Activated naive CD8-positive, alpha-beta T cell treated with anti-CD3 and anti-CD28 coated beads, Interleukin-2, amount 50 U/mL, for 16 hours (primary cell): ENCODE results near the gene SIGLEC15.
"Not testable (repeated sequence)": the region's sequence is repeated elsewhere in the genome, so short reads cannot be mapped to it uniquely, and the experiment has no call there.

Experiments used
- DNase-seq: peaks from one replicate; pipeline ENCODE4 v3.0.0-alpha.2; 2020; ENCODE audit warnings: low read depth, low spot score

The SIGLEC15 gene, protein sequence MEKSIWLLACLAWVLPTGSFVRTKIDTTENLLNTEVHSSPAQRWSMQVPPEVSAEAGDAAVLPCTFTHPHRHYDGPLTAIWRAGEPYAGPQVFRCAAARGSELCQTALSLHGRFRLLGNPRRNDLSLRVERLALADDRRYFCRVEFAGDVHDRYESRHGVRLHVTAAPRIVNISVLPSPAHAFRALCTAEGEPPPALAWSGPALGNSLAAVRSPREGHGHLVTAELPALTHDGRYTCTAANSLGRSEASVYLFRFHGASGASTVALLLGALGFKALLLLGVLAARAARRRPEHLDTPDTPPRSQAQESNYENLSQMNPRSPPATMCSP

DNA sequence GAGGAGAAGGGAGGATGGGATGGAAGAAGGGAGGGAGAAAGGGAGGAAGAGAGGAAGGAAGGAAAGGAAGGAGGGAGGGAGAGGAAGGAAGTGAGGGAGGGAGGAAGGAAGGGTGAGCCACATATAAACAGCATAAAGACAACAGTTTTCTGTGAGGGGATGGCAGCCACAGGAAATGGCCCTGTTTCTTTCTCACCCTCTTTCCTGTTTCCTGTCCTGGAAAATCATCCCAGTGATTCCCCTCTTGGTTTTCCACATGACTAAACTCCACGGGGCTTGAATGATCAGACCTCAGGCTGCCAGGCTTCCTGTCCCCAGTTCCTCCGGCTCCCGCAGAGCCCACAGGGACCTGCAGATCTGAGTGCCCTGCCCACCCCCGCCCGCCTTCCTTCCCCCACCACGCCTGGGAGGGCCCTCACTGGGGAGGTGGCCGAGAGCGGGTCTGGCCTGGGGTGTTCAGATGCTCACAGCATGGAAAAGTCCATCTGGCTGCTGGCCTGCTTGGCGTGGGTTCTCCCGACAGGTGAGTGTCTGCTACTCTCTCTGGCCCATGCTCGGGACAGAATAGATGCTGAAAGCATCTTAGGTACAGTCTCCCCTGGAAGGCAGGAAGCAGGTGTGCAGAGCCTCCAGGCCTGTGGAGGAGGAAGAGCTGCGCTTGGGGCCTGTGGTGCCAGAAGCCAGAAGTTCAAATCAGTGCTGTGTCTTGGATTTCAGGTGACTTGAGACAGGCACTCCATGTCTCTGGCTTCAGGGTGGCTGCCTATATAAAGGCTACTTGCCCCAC, at the start of gene SIGLEC15:
SIGLEC15 (plus strand) TSS at position 418 of the 787 bp plus-strand sequence; CDS start at position 472, 54 bp downstream.
- DNase-seq, result no peak

DNA sequence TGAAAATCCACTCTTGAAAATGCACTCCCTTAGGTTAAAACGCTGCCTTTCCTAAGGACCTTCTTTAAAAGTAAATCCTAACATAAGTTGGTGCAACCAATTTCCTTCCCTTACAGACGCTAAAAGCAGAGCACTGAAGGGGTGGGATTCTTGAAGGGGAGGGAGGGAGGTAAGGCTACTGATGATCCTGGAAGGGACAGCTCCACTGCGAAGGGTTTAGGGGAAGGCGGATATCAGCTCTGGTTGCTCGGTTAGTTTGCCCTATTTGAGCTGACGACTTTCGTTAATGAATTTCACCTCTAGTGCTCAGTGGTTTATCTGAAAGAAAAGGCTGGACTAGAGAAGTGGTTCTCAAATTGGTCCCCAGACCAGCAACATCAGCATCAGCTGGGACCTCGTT, 49.7 kb upstream of the SIGLEC15 start:
- no peak for DNase-seq

DNA sequence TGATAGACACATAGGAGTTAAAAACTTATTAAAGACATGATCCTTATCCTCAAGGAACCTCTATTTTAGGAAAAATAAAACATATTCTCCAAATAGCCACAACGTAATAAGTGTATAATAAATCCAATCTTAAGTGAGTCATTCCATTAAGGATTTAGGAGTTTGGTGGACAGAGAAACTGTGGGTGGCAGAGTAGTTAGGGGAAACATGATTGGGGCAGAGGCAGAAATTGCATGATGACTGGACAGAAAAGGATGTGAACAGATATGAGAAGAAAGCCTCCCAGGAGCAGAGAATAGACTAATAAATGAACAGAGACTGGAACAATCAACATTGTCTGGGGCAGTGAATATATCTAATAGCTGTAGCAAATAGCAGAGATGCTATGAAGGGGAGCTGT, 48.1 kb upstream of the SIGLEC15 start:
- DNase-seq, result no peak

DNA sequence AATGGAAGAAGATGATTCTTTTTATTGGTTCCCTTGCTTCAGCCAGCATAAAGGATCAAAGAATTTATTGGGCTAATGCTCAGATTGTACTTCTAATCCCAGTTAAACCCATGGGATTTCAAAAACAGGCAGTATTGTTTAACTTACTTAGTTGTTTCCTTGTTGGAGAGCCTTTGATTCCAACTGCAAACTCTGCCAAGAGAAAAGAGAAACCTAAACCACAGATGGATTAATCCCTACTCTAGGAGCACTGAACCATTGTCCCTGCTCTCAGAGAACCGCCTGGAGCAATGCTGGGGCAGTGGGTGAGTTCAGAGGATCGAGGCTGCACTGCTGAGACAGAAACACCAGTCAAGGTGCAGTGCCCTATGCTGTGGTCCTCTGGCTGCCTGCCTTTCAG, 44.9 kb upstream of the SIGLEC15 start:
- DNase-seq, result no peak

DNA sequence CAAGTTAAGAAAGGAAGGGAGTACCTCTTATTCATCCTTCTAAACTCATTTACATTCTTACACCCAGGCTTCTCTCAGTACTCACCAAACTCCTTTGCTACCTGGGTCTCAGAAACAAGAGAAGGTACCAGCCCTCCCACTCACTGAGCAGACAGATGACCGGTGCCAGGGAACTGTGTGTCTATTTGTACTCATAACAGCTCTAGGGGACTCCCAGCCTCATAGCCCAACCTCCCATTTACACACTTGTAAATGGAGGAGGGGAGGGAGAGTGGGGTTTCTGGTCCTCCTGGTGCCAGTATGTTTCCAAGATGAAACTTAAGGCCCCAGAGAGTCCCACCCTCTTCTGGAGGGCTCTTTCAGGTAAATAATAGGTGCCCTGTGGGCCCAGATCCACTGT, 42.8 kb upstream of the SIGLEC15 start:
- DNase-seq, result no peak

DNA sequence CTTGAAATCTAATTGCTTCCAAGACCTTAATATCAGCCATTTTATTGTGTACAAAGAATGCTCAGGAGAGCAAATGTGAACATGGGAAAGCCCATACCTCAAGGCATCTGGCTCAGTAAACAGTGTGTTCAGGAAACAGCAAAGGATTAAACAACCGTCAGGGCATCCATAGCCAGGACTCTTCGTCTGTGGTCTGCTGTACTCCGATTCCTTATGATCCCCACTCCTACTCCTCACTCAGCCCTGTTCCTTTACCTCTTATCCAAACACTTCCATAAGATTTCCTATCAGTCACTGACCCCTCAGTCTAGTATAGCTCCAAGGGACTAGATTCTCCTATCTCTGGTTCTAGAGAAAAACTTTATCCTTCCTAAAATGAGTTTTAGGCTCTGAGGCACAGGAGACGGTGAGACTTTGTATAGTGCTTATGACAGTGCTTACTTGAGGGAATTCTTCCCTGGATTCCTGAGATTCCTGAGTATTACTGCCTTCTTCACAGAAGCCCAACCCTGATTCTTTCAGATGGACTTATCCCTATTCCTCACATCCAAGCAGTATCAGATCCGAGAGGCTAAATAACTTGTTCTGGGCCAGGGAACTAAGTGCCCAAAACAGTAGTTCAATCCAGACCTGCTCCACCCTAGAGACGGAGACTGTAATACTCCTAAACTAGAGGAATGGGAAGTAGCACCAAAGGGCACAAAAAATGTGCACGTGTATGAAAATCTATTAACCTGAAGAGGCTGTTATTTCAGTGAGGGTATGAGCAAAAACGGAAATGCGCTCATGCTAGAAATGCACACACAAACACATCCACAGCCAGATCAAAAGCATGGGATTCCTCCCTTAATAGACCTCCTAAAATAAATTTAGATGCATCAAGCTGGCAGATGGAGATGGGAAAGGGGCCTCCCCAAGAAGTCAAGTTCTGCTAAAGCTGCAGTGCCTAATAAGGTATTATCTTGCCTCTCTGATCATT, 42.1 kb upstream of the SIGLEC15 start:
- DNase-seq, result no peak

DNA sequence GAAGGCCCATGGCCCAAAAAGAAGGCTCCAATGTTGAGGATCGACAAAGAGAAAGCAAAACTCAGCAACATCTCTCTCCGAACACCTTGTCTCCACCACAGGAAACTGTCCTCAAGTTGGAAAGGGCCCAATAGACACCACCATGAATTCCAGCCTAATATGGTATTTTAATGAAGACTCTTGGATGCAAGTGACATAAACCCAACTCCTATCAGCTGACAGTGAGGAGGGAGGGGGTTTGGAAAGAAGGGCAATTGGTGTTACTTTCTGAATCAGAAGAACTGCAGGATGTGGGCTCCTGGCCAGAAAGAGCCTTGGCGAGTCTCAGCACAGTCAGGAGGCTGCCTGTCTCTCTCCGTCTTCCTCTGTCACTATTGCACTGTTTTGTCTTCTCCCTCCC, 40.3 kb upstream of the SIGLEC15 start:
- DNase-seq, result no peak

DNA sequence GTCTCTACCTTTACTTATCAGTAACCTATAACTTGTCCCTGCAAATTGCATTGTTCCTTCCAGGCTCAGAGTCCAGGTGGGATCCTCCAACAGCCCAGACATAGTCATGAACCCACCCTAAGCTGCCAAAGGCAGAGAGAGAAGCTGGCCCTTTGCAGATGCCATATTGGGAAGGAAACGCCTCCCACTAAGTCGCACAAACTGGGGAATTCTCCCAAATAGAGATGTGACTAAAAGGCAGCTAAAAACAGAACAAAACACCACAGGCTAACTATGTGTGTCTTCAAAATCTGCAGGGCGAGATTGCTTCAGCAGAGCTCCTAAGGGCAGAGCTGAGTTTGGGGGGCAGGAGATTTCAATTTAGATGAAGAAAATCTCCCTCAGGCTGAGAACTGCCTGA, 38.5 kb upstream of the SIGLEC15 start:
- no peak for DNase-seq

DNA sequence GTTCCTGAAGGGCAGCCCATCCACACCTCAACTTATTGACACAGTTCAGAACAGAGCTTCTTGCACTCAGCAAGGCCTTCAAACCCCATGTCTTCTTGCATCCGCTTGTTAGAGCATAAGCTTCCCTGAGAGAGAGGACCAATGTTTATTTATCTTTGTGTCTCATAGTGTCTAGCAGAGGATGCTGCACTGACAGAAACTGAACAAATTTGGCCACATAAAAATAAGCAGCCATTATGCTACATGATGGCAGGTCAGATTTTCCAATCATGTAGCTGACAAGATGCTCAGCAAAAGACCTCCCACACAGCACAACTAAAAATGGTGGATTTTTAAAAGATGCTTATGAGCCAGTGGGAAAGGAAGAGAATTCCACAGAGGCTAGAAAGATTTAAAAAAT, 38.1 kb upstream of the SIGLEC15 start:
- no peak for DNase-seq

DNA sequence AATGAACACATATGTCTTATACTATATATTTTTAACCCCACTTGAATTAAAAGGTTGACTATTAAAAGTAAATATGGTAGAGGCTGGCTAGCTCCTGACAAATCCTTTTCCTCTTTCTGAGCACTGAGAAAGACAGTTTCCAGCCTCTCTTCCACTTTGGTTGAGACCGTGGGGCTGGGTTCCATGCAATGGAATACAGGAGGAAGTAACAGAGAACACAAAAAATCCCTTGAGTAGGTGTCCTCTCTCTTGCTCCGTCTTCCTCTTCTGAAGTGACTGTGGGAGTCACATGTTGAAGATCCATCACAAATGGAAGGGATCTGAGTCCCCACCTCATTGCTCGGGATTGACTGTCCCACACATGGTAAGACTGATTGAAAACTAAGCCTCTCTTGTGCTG, 36.6 kb upstream of the SIGLEC15 start:
- no peak for DNase-seq

DNA sequence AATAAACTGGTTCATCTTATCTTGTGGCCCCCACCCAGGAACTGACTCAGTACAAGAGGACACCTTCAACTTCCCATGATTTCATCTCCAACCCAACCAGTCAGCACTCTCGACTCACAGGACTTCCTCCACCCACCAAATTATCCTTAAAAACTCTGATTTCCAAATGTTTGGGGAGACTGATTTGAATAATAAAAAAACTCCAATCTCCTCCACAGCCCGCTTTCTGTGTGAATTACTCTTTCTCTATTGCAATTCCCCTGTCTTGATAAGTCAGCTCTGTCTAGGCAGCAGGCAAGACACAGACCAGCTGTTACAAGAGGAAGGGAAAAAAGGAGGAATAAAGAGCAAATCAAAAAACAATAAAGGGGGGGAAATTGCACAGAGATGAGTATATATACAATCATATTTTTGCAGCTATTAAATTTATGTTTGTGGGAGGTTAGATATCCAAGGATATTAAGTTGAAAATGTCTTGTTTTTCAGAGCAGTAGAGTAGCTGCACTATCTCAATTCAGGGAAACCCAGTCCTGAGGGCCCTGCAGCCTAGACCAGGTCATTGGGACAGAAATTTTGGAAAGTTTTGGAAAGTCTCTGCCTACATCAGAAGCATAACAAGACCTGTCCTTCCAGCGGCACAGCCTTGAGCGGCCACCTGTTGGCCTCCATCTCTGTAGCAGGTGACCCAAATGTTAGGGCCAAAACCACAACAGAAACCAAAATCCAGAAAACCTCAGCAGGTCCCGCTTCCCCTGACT, 32.8 kb upstream of the SIGLEC15 start:
- no peak for DNase-seq

DNA sequence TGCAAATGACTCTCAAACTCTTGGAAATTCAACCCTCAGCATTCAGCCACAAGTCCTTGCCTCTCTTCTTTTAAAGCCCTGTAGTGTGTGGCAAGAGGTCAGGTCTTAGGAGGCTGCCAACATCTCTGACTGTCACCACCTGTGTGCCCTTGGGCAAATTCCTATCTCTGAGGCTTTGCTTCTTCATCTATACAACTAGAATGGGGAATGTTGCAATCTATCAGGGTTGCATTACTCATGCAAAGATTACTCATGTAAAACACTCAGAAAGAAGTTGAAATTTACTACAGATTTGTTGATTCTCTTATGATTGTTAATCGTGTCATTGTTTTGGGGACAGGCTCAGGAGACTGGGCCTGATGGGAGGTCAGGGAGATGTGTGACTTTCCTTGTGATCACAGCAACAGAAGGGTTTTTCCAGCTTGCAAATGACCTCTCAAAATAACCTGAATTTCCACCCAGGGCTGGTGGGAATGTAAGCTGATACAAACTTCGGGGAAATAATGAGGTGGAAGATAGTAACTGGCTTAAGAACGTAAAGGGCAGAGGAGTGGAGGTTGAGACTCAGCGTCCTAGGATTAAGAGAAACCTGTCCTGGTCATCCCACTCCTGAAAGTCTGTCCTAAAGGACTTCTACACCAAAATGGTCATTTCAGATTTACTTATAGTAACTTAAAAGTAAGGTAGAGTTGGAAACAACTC, 32.1 kb upstream of the SIGLEC15 start:
- DNase-seq, result no peak

DNA sequence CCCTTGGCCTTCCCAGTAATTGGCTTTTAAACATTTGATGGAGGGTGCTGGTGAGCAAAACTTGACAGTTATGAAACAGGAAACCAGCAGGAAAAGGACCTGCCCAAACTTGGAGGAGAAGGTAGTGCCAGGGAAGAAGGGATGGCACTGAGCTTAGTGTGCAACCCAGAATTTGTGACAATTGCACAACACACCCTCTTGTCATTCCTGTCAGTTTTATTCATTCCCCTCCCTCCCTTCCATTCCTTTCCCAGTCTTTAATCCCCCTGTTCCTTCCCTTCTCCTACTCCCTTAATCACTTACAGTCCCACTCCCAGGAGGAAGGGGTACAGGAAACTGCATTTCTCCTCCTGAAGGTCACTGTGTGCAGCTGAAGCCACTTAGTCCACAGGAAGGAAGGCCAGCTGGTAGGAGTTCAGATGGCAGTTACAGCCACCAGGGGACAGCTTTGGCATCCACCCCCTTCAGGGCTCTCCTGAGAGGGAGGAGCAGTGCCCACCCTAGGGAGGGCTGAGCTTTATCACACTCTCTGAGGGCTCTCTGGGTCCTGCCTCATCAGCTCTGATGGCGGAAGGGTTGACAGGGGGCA, 24.0 kb upstream of the SIGLEC15 start:
- no peak for DNase-seq

DNA sequence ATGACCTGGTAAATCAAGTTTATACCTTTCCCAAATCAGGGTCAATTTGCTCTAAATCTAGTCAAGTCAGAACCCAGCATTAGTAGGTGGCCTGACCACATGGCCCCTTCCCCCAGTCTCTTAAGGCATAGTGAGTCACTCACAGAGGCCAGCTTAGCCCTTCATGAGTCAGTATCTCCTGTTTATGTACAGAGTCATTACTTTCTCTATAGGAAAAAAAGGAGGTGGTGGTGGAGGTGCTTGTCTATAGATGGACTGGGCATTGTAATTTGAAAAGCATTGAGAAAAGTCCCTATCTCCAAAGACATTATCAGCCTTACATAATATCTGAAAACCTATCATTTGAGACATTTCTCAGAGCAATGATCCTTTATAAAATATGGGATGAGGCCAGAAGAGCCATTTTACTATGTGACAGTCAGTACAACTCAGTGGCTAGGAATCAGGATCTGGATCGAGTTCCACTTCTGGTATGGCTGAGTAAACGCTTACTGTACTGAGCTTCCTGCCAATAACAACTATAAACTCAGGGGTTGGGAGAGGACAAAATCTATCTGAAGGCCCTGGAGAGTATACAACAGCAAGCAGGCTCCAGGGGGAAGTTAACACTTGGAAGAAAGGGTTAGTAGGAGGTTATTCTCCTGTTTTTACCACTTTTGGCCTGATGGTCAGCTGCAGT, 22.5 kb upstream of the SIGLEC15 start:
- DNase-seq, result no peak

DNA sequence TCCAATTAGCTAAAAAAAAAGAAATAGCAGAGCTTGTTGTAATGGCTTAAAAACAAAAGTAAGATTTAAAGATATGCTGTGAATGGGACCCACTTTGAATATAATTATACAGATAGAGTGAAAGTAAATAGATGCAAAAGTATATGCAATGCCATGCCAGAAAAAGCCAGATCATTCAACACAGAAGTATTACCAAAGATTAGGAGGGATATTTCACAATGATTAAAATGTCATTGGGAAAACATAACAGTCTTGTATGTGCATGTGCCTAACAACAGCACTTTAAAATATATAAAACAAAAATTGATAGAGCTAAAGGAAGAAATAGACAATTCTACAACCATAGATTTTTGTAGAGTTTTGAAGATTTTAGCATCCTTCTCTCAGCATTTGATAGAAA, 19.9 kb upstream of the SIGLEC15 start:
- no peak for DNase-seq

DNA sequence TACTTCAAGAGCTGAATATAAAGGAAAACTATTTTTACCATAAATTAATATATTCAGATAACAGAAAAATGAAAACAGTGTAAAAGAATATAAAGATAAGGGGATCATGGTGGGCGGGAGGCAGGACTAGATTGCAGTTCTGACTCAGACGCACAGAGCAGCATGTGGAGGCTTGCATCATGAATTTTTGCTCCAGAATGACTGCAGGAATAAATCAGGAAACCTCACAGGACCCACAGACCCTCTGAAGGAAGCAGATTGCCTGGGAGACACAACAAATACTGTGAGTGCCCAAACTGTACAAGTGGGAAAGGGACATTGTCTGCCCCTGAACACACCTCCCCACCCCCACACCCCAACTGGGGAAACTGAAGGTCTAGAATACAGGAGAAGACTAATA, 19.2 kb upstream of the SIGLEC15 start:
- no peak for DNase-seq

DNA sequence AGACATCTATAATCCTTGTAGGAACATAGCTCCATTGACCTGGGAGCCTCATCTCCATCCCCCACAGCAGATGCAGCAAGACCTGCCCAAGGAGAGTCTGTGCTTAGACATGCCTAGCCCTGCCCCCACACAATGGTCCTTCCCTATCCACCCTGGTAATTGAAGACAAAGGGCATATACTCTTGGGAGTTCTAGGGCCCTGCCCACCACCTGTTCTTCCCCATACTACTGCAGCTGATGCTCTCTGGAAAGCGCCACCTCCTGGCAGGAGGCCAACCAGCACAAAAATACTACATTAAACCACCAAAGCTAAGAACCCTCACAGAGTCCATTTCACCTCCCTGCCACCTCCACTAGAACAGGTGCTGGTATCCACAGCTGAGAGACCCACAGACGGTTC, 18.3 kb upstream of the SIGLEC15 start:
- DNase-seq, result not testable (repeated sequence)

DNA sequence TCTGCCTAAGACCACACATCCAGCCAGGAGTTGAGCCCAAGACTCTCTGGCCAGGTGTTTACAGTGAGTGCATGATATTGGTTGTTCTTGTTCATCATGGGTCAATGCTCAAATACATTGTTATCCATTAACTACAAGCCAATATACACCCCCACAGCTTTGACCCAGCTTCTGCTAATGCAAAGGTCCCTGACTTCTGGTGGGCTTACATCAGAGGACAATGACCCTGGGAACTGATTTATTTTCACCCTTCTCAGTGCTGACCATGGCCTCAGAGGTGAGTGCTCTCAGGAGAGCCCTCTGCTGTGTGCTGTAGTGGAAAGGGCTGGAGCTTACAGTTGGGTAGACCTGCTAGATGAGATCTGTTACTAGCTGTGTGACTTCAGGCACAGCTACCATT, 10.7 kb upstream of the SIGLEC15 start:
- not testable (repeated sequence) for DNase-seq

DNA sequence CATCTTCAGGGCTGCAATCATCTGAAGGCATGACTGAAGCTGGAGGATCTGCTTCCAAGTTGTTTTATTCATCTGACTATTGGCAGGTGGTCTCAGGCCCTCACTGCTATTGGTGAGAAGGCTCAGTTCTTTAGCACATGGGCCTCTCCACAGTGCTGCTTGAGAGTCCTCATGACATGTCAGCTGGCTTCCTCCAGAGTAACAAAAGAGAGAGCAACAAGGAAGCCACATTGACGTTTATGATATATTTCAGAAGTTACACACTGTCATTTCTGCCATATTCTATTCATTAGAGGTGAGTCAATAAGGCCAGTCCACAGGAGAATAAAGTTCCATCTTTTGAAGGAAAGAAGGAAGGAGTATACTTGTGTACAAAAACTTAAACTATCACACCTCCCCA, 7.9 kb upstream of the SIGLEC15 start:
- no peak for DNase-seq

DNA sequence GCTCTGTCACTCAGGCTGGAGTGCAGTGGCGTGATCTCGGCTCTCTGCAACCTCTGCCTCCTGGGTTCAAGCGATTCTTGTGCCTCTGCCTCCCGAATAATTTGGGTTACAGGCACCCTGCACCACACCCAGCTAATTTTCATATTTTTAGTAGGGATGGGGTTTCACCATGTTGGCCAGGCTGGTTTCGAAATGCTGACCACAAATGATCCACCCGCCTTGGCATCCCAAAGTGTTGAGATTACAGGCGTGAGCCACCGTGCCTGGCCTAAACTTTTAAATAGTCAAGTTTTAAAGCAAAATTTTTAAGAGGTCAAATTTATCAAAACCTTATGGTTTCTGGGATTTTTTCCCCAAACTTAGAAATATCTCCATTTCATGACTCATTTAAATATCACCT, 6.7 kb upstream of the SIGLEC15 start:
- DNase-seq, result not testable (repeated sequence)
